Measurements from ENCODE around the gene PHGDH. TPM values are rescaled to one million over a fixed set of nuclear protein-coding genes. Genes with fewer than 3 reads are reported as not detected.
"Not testable (repeated sequence)": the region's sequence is repeated elsewhere in the genome, so short reads cannot be mapped to it uniquely, and the experiment has no call there.

The PHGDH gene
- total and polyA plus RNA-seq, 4 donors, result 23.7 to 68.4 (median 43.3) TPM

- 73 to 79% methylated on average over 7 of the region's 7 CpGs for WGBS, 2 donors
- Histone ChIP-seq H3K27ac (ENCODE audit: low read depth in 1 of 2, low read length in 2 of 2) (no peak overlapping the region), H3K4me3 (ENCODE audit: low read length in 2 of 2) (no peak overlapping the region), H3K9me3 (ENCODE audit: control insufficient read depth, low read length) (no peaks in the 10 kb centered on the region), H3K27me3 (ENCODE audit: control insufficient read depth in 1 of 2, insufficient read depth in 2 of 2, low read length in 1 of 2) (no peaks in the 10 kb centered on the region), H3K36me3 (ENCODE audit: control insufficient read depth in 1 of 2, insufficient read depth in 2 of 2, low read length in 1 of 2) (no peaks in the 10 kb centered on the region), H3K4me1 (ENCODE audit: control insufficient read depth in 1 of 2, insufficient read depth in 2 of 2, low read length in 2 of 2) (no peaks in the 10 kb centered on the region)
- intact Hi-C loops (cut with DNase I), result no loop called here
- ATAC-seq (ENCODE audit: low FRiP score), result no peak
- no peak for DNase-seq
These were observed 71.0 kb downstream of the PHGDH start for GRCh38 chr1:119782631-119783325.

GRCh38 chr1:119783354-119784185 is 71.8 kb downstream of the PHGDH start:
- no peaks in the 10 kb centered on the region for H3K27me3 ChIP-seq (ENCODE audit: control insufficient read depth in 1 of 2, insufficient read depth in 2 of 2, low read length in 1 of 2)
- H3K9me3 ChIP-seq (ENCODE audit: control insufficient read depth, low read length), result no peaks in the 10 kb centered on the region
- no peak overlapping the region for H3K4me3 ChIP-seq (ENCODE audit: low read length in 2 of 2)
- no peaks in the 10 kb centered on the region for H3K36me3 ChIP-seq (ENCODE audit: control insufficient read depth in 1 of 2, insufficient read depth in 2 of 2, low read length in 1 of 2)
- H3K4me1 ChIP-seq (ENCODE audit: control insufficient read depth in 1 of 2, insufficient read depth in 2 of 2, low read length in 2 of 2), result no peaks in the 10 kb centered on the region
- DNase-seq (no peak), ATAC-seq (ENCODE audit: low FRiP score) (no peak)
- intact Hi-C loops (cut with DNase I), result no loop called here
- 85 to 90% methylated on average over 6 of the region's 6 CpGs for WGBS, 2 donors
- no peak overlapping the region for H3K27ac ChIP-seq (ENCODE audit: low read depth in 1 of 2, low read length in 2 of 2)

GRCh38 chr1:119784191-119784781 is 72.6 kb downstream of the PHGDH start:
- Histone ChIP-seq H3K9me3 (ENCODE audit: control insufficient read depth, low read length) (no peaks in the 10 kb centered on the region), H3K27ac (ENCODE audit: low read depth in 1 of 2, low read length in 2 of 2) (no peak overlapping the region), H3K27me3 (ENCODE audit: control insufficient read depth in 1 of 2, insufficient read depth in 2 of 2, low read length in 1 of 2) (no peaks in the 10 kb centered on the region), H3K4me1 (ENCODE audit: control insufficient read depth in 1 of 2, insufficient read depth in 2 of 2, low read length in 2 of 2) (no peaks in the 10 kb centered on the region), H3K36me3 (ENCODE audit: control insufficient read depth in 1 of 2, insufficient read depth in 2 of 2, low read length in 1 of 2) (no peaks in the 10 kb centered on the region), H3K4me3 (ENCODE audit: low read length in 2 of 2) (no peak overlapping the region)
- ATAC-seq (ENCODE audit: low FRiP score) (peak; percentile 82), DNase-seq (peak; percentile 64 to 81)
- intact Hi-C loops (cut with DNase I), result no loop called here
- 69 to 73% methylated on average over 3 of the region's 3 CpGs for WGBS, 2 donors

DNA sequence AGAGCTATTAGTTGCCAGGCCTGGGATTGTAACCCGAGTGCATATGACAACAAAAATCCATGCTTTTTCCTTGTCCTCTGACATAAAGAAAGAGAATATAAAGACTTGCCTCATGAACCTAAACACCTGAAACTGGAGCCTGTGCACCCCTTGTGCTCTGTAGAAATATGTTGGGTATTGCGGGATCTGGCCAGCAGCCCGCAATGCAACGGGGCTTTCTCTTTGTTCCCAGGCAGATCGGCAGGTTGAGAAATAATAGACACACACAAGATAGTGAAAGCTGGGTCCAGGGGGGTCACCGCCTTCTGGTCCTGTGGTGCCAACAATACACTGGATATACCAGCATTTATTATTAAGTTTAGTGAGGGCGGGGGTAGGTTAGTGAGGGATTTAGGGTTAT is 74.3 kb downstream of the PHGDH start:
- H3K4me1 ChIP-seq (ENCODE audit: control insufficient read depth in 1 of 2, insufficient read depth in 2 of 2, low read length in 2 of 2); DNase-seq; H3K4me3 ChIP-seq (ENCODE audit: low read length in 2 of 2); H3K27me3 ChIP-seq (ENCODE audit: control insufficient read depth in 1 of 2, insufficient read depth in 2 of 2, low read length in 1 of 2); ATAC-seq (ENCODE audit: low FRiP score); H3K36me3 ChIP-seq (ENCODE audit: control insufficient read depth in 1 of 2, insufficient read depth in 2 of 2, low read length in 1 of 2); H3K27ac ChIP-seq (ENCODE audit: low read depth in 1 of 2, low read length in 2 of 2); H3K9me3 ChIP-seq (ENCODE audit: control insufficient read depth, low read length); intact Hi-C loops (cut with DNase I): not testable (repeated sequence)
- WGBS, 2 donors, result 65 to 75% methylated on average over 7 of the region's 7 CpGs

GRCh38 chr1:119786473-119787050 is 74.8 kb downstream of the PHGDH start:
- ATAC-seq (ENCODE audit: low FRiP score); H3K4me3 ChIP-seq (ENCODE audit: low read length in 2 of 2); H3K27me3 ChIP-seq (ENCODE audit: control insufficient read depth in 1 of 2, insufficient read depth in 2 of 2, low read length in 1 of 2); H3K4me1 ChIP-seq (ENCODE audit: control insufficient read depth in 1 of 2, insufficient read depth in 2 of 2, low read length in 2 of 2); DNase-seq; H3K9me3 ChIP-seq (ENCODE audit: control insufficient read depth, low read length); H3K27ac ChIP-seq (ENCODE audit: low read depth in 1 of 2, low read length in 2 of 2); H3K36me3 ChIP-seq (ENCODE audit: control insufficient read depth in 1 of 2, insufficient read depth in 2 of 2, low read length in 1 of 2); intact Hi-C loops (cut with DNase I): not testable (repeated sequence)
- 73% methylated on average over 4 of the region's 4 CpGs for WGBS, 2 donors

DNA sequence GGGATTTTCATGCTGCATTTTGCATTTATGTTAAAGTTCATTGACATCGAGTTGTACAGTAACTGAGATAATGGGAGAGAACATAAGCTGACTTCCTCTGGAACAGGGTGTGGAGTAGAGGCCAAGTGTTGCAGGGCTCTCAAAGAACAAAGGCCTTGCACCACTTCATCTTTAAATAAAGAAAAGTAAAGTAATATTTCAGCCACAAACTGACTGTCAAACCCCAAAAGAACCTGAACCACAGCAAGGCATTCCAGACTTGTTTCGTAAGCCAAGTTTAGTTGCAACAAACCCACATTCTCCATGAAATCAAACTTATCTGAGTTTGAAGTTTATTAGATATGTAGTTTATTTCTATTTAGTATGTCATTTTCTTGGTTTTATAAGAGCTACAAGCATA is 76.0 kb downstream of the PHGDH start:
- Histone ChIP-seq H3K36me3 (ENCODE audit: control insufficient read depth in 1 of 2, insufficient read depth in 2 of 2, low read length in 1 of 2) (no peaks in the 10 kb centered on the region), H3K27me3 (ENCODE audit: control insufficient read depth in 1 of 2, insufficient read depth in 2 of 2, low read length in 1 of 2) (no peaks in the 10 kb centered on the region), H3K4me3 (ENCODE audit: low read length in 2 of 2) (no peak overlapping the region), H3K4me1 (ENCODE audit: control insufficient read depth in 1 of 2, insufficient read depth in 2 of 2, low read length in 2 of 2) (no peaks in the 10 kb centered on the region), H3K27ac (ENCODE audit: low read depth in 1 of 2, low read length in 2 of 2) (no peak overlapping the region), H3K9me3 (ENCODE audit: control insufficient read depth, low read length) (no peaks in the 10 kb centered on the region)
- intact Hi-C loops (cut with DNase I), result no loop called here
- DNase-seq (no peak), ATAC-seq (ENCODE audit: low FRiP score) (no peak)
- 51 to 59% methylated on average over 2 of the region's 2 CpGs for WGBS, 2 donors

DNA sequence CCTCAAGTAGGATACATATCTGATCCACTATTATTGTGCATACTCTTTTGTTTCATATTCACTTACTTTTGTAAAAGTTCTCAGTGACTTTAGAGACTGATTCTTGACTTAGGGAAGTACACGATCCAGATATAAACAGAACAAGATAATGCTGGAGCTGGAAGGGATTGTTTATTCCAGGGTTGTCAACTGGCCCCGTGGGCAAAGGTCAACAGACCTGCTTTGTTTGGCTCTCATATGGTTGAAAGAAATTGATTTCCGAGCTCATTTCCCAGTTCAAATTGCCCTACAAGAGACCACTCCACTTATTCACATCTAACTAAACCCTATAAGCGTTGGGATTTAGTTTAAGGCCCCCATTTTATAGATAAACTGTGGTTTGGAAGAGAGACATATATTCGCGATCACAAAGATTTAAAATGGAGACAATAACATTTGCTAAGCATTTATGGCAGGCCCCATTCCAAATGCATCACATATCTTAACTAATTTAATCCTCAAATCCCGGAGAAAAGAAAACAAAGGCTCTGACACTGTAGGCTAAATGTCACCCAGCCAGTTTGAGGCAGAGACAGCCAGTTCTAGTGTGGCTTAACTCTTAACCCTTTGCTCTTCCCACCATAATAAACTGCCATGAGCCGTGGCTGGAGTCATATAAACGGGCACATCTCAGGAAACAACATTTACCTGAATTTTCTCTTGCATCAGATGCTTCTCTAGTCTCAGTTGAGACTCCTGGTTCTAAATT is 78.9 kb downstream of the PHGDH start:
- DNase-seq (no peak), ATAC-seq (ENCODE audit: low FRiP score) (no peak)
- Histone ChIP-seq H3K9me3 (ENCODE audit: control insufficient read depth, low read length) (no peaks in the 10 kb centered on the region), H3K27me3 (ENCODE audit: control insufficient read depth in 1 of 2, insufficient read depth in 2 of 2, low read length in 1 of 2) (no peaks in the 10 kb centered on the region), H3K4me1 (ENCODE audit: control insufficient read depth in 1 of 2, insufficient read depth in 2 of 2, low read length in 2 of 2) (no peaks in the 10 kb centered on the region), H3K36me3 (ENCODE audit: control insufficient read depth in 1 of 2, insufficient read depth in 2 of 2, low read length in 1 of 2) (no peaks in the 10 kb centered on the region), H3K27ac (ENCODE audit: low read depth in 1 of 2, low read length in 2 of 2) (no peak overlapping the region), H3K4me3 (ENCODE audit: low read length in 2 of 2) (no peak overlapping the region)
- intact Hi-C loops (cut with DNase I), result no loop called here
- WGBS, 2 donors, result 53 to 60% methylated on average over 9 of the region's 9 CpGs

DNA sequence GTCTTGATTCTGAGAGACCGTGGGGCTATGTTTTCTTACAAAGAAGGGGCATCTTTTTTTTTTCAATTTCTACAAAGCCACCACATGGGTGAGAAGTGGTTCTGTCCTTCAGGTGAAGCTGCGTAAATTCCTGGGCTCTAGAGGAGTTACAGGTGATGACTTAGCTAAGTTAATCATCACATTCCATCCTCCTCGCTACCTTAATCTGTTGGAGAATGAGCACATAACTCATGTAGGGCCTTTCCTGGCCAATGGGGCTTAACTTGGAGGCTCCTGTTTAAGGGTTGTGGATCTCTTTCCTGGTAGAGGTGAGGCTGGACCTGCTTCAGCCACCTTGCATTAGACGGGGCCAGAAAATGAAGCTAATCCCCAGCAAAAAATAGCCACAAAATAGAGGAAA is 79.6 kb downstream of the PHGDH start:
- DNase-seq (no peak), ATAC-seq (ENCODE audit: low FRiP score) (no peak)
- Histone ChIP-seq H3K27me3 (ENCODE audit: control insufficient read depth in 1 of 2, insufficient read depth in 2 of 2, low read length in 1 of 2) (no peaks in the 10 kb centered on the region), H3K36me3 (ENCODE audit: control insufficient read depth in 1 of 2, insufficient read depth in 2 of 2, low read length in 1 of 2) (no peaks in the 10 kb centered on the region), H3K4me1 (ENCODE audit: control insufficient read depth in 1 of 2, insufficient read depth in 2 of 2, low read length in 2 of 2) (no peaks in the 10 kb centered on the region), H3K27ac (ENCODE audit: low read depth in 1 of 2, low read length in 2 of 2) (no peak overlapping the region), H3K4me3 (ENCODE audit: low read length in 2 of 2) (no peak overlapping the region), H3K9me3 (ENCODE audit: control insufficient read depth, low read length) (no peaks in the 10 kb centered on the region)
- 95 to 98% methylated on average over 4 of the region's 4 CpGs for WGBS, 2 donors
- intact Hi-C loops (cut with DNase I), result no loop called here
